Measurements from ENCODE around the gene SDK1. TPM values are rescaled to one million over a fixed set of nuclear protein-coding genes. Genes with fewer than 3 reads are reported as not detected.

SDK1 gene
- total and polyA plus RNA-seq, 2 donors = 9.8 to 15.1 TPM

GRCh38 chr7:4270941-4271715, 970.1 kb downstream of the SDK1 start:
- 75% methylated on average over 13 of the region's 13 CpGs for WGBS
- no peaks in the 10 kb centered on the region for H3K36me3 ChIP-seq (ENCODE audit: insufficient read depth)
- H3K27ac ChIP-seq (ENCODE audit: low read depth) = no peak overlapping the region
- no peak for DNase-seq (ENCODE audit: extremely low spot score)
- no peak overlapping the region for H3K4me3 ChIP-seq (ENCODE audit: low read depth, low read length)
- H3K4me1 ChIP-seq (ENCODE audit: insufficient read depth) = no peaks in the 10 kb centered on the region

- no peaks in the 10 kb centered on the region for H3K4me1 ChIP-seq (ENCODE audit: insufficient read depth)
- no peak overlapping the region for H3K27ac ChIP-seq (ENCODE audit: low read depth)
- 80% methylated on average over 10 of the region's 10 CpGs for WGBS
- DNase-seq (ENCODE audit: extremely low spot score) = no peak
- H3K4me3 ChIP-seq (ENCODE audit: low read depth, low read length) = no peak overlapping the region
- H3K36me3 ChIP-seq (ENCODE audit: insufficient read depth) = no peaks in the 10 kb centered on the region
Measured at GRCh38 chr7:4271716-4272015, 970.6 kb downstream of the SDK1 start.

- DNase-seq (ENCODE audit: extremely low spot score) = no peak
- H3K27ac ChIP-seq (ENCODE audit: low read depth) = no peak overlapping the region
- WGBS = 93% methylated on average over 16 of the region's 16 CpGs
- H3K36me3 ChIP-seq (ENCODE audit: insufficient read depth) = no peaks in the 10 kb centered on the region
- no peak overlapping the region for H3K4me3 ChIP-seq (ENCODE audit: low read depth, low read length)
- no peaks in the 10 kb centered on the region for H3K4me1 ChIP-seq (ENCODE audit: insufficient read depth)
Measured at GRCh38 chr7:4272141-4272540, 971.1 kb downstream of the SDK1 start.

- Histone ChIP-seq H3K36me3 (ENCODE audit: insufficient read depth) (no peaks in the 10 kb centered on the region), H3K27ac (ENCODE audit: low read depth) (no peak overlapping the region), H3K4me3 (ENCODE audit: low read depth, low read length) (no peak overlapping the region), H3K4me1 (ENCODE audit: insufficient read depth) (no peaks in the 10 kb centered on the region)
- 85% methylated on average over 9 of the region's 9 CpGs for WGBS
- no peak for DNase-seq (ENCODE audit: extremely low spot score)
Measured at GRCh38 chr7:4273566-4274230, 972.6 kb downstream of the SDK1 start.

- no peak overlapping the region for H3K27ac ChIP-seq (ENCODE audit: low read depth)
- H3K4me1 ChIP-seq (ENCODE audit: insufficient read depth) = no peaks in the 10 kb centered on the region
- WGBS = 58% methylated on average over 3 of the region's 3 CpGs
Measured at GRCh38 chr7:4274286-4274685, 973.2 kb downstream of the SDK1 start.

GRCh38 chr7:4277936-4278335, 976.9 kb downstream of the SDK1 start:
- DNase-seq (ENCODE audit: extremely low spot score) = no peak
- Histone ChIP-seq H3K27ac (ENCODE audit: low read depth) (no peak overlapping the region), H3K4me3 (ENCODE audit: low read depth, low read length) (no peak overlapping the region), H3K36me3 (ENCODE audit: insufficient read depth) (no peaks in the 10 kb centered on the region), H3K4me1 (ENCODE audit: insufficient read depth) (no peaks in the 10 kb centered on the region)
- WGBS = 86% methylated on average over 4 of the region's 4 CpGs

More at GRCh38 chr7:4274286-4274685, 973.2 kb downstream of the SDK1 start:
- no peaks in the 10 kb centered on the region for H3K36me3 ChIP-seq (ENCODE audit: insufficient read depth)
- DNase-seq (ENCODE audit: extremely low spot score) = no peak
- no peak overlapping the region for H3K4me3 ChIP-seq (ENCODE audit: low read depth, low read length)

GRCh38 chr7:4279216-4279615, 978.2 kb downstream of the SDK1 start:
- DNase-seq (ENCODE audit: extremely low spot score) = no peak
- Histone ChIP-seq H3K27ac (ENCODE audit: low read depth) (no peak overlapping the region), H3K4me3 (ENCODE audit: low read depth, low read length) (no peak overlapping the region), H3K4me1 (ENCODE audit: insufficient read depth) (no peaks in the 10 kb centered on the region), H3K36me3 (ENCODE audit: insufficient read depth) (no peaks in the 10 kb centered on the region)
- 86% methylated on average over 3 of the region's 3 CpGs for WGBS

GRCh38 chr7:4281231-4281993, 980.4 kb downstream of the SDK1 start:
- WGBS = 77% methylated on average over 9 of the region's 9 CpGs

GRCh38 chr7:4282434-4283223, 981.6 kb downstream of the SDK1 start:
- Histone ChIP-seq H3K27ac (ENCODE audit: low read depth) (no peak overlapping the region), H3K36me3 (ENCODE audit: insufficient read depth) (no peaks in the 10 kb centered on the region), H3K4me3 (ENCODE audit: low read depth, low read length) (no peak overlapping the region), H3K4me1 (ENCODE audit: insufficient read depth) (no peaks in the 10 kb centered on the region)
- 86% methylated on average over 14 of the region's 14 CpGs for WGBS
- DNase-seq (ENCODE audit: extremely low spot score) = no peak

More at GRCh38 chr7:4281231-4281993, 980.4 kb downstream of the SDK1 start:
- no peaks in the 10 kb centered on the region for H3K36me3 ChIP-seq (ENCODE audit: insufficient read depth)
- DNase-seq (ENCODE audit: extremely low spot score) = no peak
- no peaks in the 10 kb centered on the region for H3K4me1 ChIP-seq (ENCODE audit: insufficient read depth)
- no peak overlapping the region for H3K4me3 ChIP-seq (ENCODE audit: low read depth, low read length)
- H3K27ac ChIP-seq (ENCODE audit: low read depth) = no peak overlapping the region

GRCh38 chr7:4286351-4286750, 985.3 kb downstream of the SDK1 start:
- no peak for DNase-seq (ENCODE audit: extremely low spot score)
- no peaks in the 10 kb centered on the region for H3K4me1 ChIP-seq (ENCODE audit: insufficient read depth)
- 52% methylated on average over 9 of the region's 9 CpGs for WGBS
- H3K36me3 ChIP-seq (ENCODE audit: insufficient read depth) = no peaks in the 10 kb centered on the region
- H3K27ac ChIP-seq (ENCODE audit: low read depth) = no peak overlapping the region
- no peak overlapping the region for H3K4me3 ChIP-seq (ENCODE audit: low read depth, low read length)

- no peak for DNase-seq (ENCODE audit: extremely low spot score)
- no peaks in the 10 kb centered on the region for H3K36me3 ChIP-seq (ENCODE audit: insufficient read depth)
- WGBS = 92% methylated on average over 1 of the region's 1 CpG
- H3K4me1 ChIP-seq (ENCODE audit: insufficient read depth) = no peaks in the 10 kb centered on the region
- no peak overlapping the region for H3K27ac ChIP-seq (ENCODE audit: low read depth)
- no peak overlapping the region for H3K4me3 ChIP-seq (ENCODE audit: low read depth, low read length)
Measured at GRCh38 chr7:4288791-4289394, 987.8 kb downstream of the SDK1 start.

- Histone ChIP-seq H3K36me3 (ENCODE audit: insufficient read depth) (no peaks in the 10 kb centered on the region), H3K4me1 (ENCODE audit: insufficient read depth) (no peaks in the 10 kb centered on the region), H3K4me3 (ENCODE audit: low read depth, low read length) (no peak overlapping the region), H3K27ac (ENCODE audit: low read depth) (no peak overlapping the region)
- no peak for DNase-seq (ENCODE audit: extremely low spot score)
- WGBS = 71% methylated on average over 13 of the region's 13 CpGs
Measured at GRCh38 chr7:4297165-4297917, 996.3 kb downstream of the SDK1 start.

- WGBS = 71% methylated on average over 5 of the region's 5 CpGs
- no peak for DNase-seq (ENCODE audit: extremely low spot score)
- no peaks in the 10 kb centered on the region for H3K36me3 ChIP-seq (ENCODE audit: insufficient read depth)
- no peak overlapping the region for H3K4me3 ChIP-seq (ENCODE audit: low read depth, low read length)
- no peaks in the 10 kb centered on the region for H3K4me1 ChIP-seq (ENCODE audit: insufficient read depth)
- H3K27ac ChIP-seq (ENCODE audit: low read depth) = no peak overlapping the region
Measured at GRCh38 chr7:4297918-4298219, 996.8 kb downstream of the SDK1 start.
